GM10266 (cell line): ENCODE data around the gene SIX6.

ENCODE experiments used
- DNase-seq: peaks from one replicate; pipeline ENCODE4 v3.0.0; 2012; ENCODE audit errors: extremely low spot score
- CTCF ChIP-seq: IDR thresholded peaks from 2 replicates; pipeline ENCODE4 v1.5.1; 2012; ENCODE audit warnings: mild to moderate bottlenecking, low read depth; ENCODE audit not compliant: control insufficient read depth, insufficient read depth; ENCODE audit errors: missing control alignments

The SIX6 gene

DNA sequence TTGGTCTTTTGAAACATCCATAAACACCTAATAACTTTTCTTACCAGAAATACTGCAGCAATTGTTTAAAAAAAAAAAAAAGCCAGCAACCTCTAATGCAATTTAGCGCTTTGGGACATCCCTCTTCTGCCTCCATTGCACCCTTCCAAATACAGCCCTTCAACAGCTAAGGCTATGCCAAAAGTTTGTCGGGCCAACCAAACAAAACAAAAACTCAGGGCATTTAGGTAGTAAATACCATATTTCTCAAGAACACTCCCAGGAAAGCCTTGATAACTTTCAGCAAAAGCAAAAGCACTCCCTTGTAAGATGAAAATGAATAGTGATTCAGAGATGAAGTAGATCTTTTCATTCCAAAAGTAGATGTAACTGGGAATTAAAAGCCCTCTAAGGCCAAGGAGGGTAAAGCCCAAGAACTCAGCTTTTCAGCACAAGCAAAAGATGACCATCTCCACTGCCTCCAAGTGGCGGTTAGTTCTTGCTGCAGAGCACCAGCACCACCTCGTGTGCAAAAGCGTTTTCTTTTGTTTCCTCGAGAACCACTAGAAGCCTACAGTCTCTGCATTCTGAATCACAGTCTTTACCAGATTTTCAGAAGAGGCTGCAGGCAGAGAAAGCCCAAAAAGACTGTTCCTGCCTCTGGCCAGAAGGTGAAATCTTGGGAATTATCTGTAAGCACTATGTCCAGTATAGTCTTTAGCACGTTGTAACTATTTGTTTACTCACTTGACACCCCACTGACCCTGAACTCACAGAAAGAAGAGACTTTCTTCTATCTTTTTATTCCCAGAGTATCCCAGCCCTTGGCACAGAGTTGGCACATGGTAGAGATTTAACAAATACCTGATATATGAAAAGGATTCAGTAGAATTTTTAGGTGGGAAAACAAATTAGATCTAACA, 53.1 kb downstream of the SIX6 start:
- peak; percentile 80 for TF ChIP-seq CTCF
- DNase-seq: peak; percentile 34
